Limb (tissue), 2 donors: ENCODE data around the gene SYCE1L.

ENCODE experiments used
- DNase-seq, 2 donors: peaks; one replicate each; pipeline ENCODE4 v3.0.0-alpha.2; 2016; ENCODE audit errors: extremely low spot score in 2 of 2

Gene SYCE1L

GRCh38 chr16:77250400-77250799 is 51.2 kb downstream of the SYCE1L start:
- no peak for DNase-seq
